Gastrocnemius medialis (tissue), 4 donors: ENCODE results near the gene ABTB1. TPM values are rescaled to one million over a fixed set of nuclear protein-coding genes. Genes with fewer than 3 reads are reported as not detected.

Source experiments
- ATAC-seq, 2 donors: fragments of 150-250 bp; one replicate each; pipeline ENCODE4 v1.9.1; 2016
- DNase-seq, 2 donors: peaks; one replicate each; pipeline ENCODE4 v3.0.0-alpha.2; 2019
- H3K27ac ChIP-seq, 4 donors: fragments of 200-600 bp; sonication (generic); 1 replicate in 1 of 4; 2 replicates in 3 of 4; pipeline ENCODE4 v1.5.1; 2016 to 2018; ENCODE audit warnings: mild to moderate bottlenecking in 2 of 4, moderate library complexity in 1 of 4
- H3K27me3 ChIP-seq, 3 donors: fragments of 200-600 bp; sonication (generic) in 2 of 3; 1 replicate in 1 of 3; 2 replicates in 2 of 3; pipeline versions ENCODE4 v1.5.1 to v1.6.0; 2016 to 2019; ENCODE audit warnings: mild to moderate bottlenecking in 1 of 3, moderate library complexity in 1 of 3
- H3K36me3 ChIP-seq, 2 donors: fragments of 200-600 bp; sonication (generic) in 1 of 2; one replicate each; pipeline ENCODE4 v1.5.1; 2017 to 2018
- H3K4me1 ChIP-seq, 2 donors: fragments of 200-600 bp; sonication (generic) in 1 of 2; one replicate each; pipeline ENCODE4 v1.5.1; 2016 to 2017; ENCODE audit warnings: mild to moderate bottlenecking in 2 of 2
- H3K4me3 ChIP-seq, 4 donors: fragments of 200-600 bp; sonication (generic) in 3 of 4; 1 replicate in 1 of 4; 2 replicates in 3 of 4; pipeline ENCODE4 v1.5.1; 2016 to 2019; ENCODE audit warnings: mild to moderate bottlenecking in 2 of 4
- H3K9me3 ChIP-seq, 3 donors: fragments of 200-600 bp; sonication (generic) in 2 of 3; 1 replicate in 1 of 3; 2 replicates in 2 of 3; pipeline ENCODE4 v1.5.1; 2016 to 2019
- POLR2A ChIP-seq, 2 donors: fragments of 450-650 bp; IDR thresholded peaks; one replicate each; pipeline ENCODE4 v1.6.1; 2017; ENCODE audit warnings: antibody characterized with exemption in 2 of 2, mild to moderate bottlenecking in 2 of 2, moderate library complexity in 2 of 2
- in situ Hi-C, 4 donors: fragments of 200-750 bp; cut with MboI; loops; one replicate each; pipeline versions ENCODE4 v1.15.0 to v1.8.0; 2017; ENCODE audit warnings: low sequenced_read_pairs in 4 of 4
- intact Hi-C: fragments of 100-400 bp; cut with DNase I; formaldehyde crosslinking; loops from one replicate; pipeline ENCODE4 v1.15.1; 2023; ENCODE audit warnings: low total_unique reads
- total RNA-seq, 4 donors: library from RNA; depleted of rRNA; stranded (reverse); fragments of >200 nt; gene quantifications; one replicate each; pipeline versions ENCODE4 v1.1.0 to v1.2.3, GENCODE V29; 2016
- TF ChIP-seq, protein P1 (sequence below), 5 experiments: fragments of 450-650 bp in 3 of 5; fragments of 200-600 bp in 2 of 5; sonication (generic) in 2 of 5; IDR thresholded peaks in 4 of 5; conservative IDR thresholded peaks in 1 of 5; 1 replicate in 4 of 5; 2 replicates in 1 of 5; pipeline ENCODE4 v1.5.1; 2016 to 2019; ENCODE audit warnings: antibody characterized with exemption in 5 of 5, mild to moderate bottlenecking in 3 of 5, moderate library complexity in 3 of 5

Gene ABTB1
- total RNA-seq, 4 donors from 2014 or later: 22.9 to 37.5 (median 30.1) TPM

GRCh38 chr3:127647166-127647844 is 25.4 kb upstream of the ABTB1 start:
- Histone ChIP-seq H3K27ac (no peak overlapping the region), H3K36me3 (no peaks in the 10 kb centered on the region), H3K4me3 (no peak overlapping the region), H3K27me3 (no peaks in the 10 kb centered on the region), H3K4me1 (peaks cover 0 to 2% of the 10 kb centered on the region in 2 donors), H3K9me3 (no peaks in the 10 kb centered on the region)
- DNase-seq (no peak), ATAC-seq (no peak)
- intact Hi-C loops (no loop called here), in situ Hi-C loops (loop anchor here in 2 of 4 donors (10.0 kb wide), 2 partner anchors 317 to 327 kb away; no protein-coding TSS in a partner anchor)
- TF ChIP-seq, protein P1, sequence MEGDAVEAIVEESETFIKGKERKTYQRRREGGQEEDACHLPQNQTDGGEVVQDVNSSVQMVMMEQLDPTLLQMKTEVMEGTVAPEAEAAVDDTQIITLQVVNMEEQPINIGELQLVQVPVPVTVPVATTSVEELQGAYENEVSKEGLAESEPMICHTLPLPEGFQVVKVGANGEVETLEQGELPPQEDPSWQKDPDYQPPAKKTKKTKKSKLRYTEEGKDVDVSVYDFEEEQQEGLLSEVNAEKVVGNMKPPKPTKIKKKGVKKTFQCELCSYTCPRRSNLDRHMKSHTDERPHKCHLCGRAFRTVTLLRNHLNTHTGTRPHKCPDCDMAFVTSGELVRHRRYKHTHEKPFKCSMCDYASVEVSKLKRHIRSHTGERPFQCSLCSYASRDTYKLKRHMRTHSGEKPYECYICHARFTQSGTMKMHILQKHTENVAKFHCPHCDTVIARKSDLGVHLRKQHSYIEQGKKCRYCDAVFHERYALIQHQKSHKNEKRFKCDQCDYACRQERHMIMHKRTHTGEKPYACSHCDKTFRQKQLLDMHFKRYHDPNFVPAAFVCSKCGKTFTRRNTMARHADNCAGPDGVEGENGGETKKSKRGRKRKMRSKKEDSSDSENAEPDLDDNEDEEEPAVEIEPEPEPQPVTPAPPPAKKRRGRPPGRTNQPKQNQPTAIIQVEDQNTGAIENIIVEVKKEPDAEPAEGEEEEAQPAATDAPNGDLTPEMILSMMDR (IDR thresholded peaks at IDR 0.05 in 4 of 5, conservative IDR thresholded peaks at IDR 0.05 in 1 of 5): no peak
- no peak for TF ChIP-seq POLR2A (IDR thresholded peaks at IDR 0.05)

- in situ Hi-C loops: loop anchor here in 2 of 4 donors (10.0 kb wide), 2 partner anchors 317 to 327 kb away; no protein-coding TSS in a partner anchor
- no peaks in the 10 kb centered on the region for H3K36me3 ChIP-seq
- H3K9me3 ChIP-seq: no peaks in the 10 kb centered on the region
- TF ChIP-seq, protein P1 (IDR thresholded peaks at IDR 0.05 in 4 of 5, conservative IDR thresholded peaks at IDR 0.05 in 1 of 5): no peak
- no peak for TF ChIP-seq POLR2A (IDR thresholded peaks at IDR 0.05)
- ATAC-seq (no peak), DNase-seq (no peak)
- peaks cover 0 to 5% of the 10 kb centered on the region in 2 donors for H3K4me1 ChIP-seq
- intact Hi-C loops: no loop called here
- H3K4me3 ChIP-seq: no peak overlapping the region
- no peaks in the 10 kb centered on the region for H3K27me3 ChIP-seq
- no peak overlapping the region for H3K27ac ChIP-seq
These were observed 24.9 kb upstream of the ABTB1 start for GRCh38 chr3:127647845-127648204.

DNA sequence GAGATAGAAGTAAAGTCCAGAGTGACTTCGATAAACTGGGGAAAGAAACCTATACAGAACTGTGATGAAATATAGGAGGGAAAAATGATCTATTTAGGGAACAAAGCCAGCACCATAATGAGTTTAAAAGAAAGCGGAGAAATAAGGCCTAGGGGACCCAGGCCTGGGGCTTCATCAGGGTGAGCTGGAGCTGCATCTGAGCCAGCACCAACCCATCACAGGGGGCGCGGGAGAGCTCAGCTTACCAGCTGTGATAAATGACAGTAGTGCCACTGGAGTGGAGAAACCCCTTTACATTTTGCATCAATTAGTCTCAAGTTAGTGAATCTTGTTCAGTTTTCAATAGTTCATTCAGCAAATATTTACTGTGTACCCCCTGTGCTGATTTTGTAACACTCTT is 22.5 kb upstream of the ABTB1 start:
- DNase-seq: no peak
- in situ Hi-C loops: loop anchor here (10.0 to 25.0 kb wide), 4 partner anchors 185 to 315 kb away; no protein-coding TSS in a partner anchor
- H3K36me3 ChIP-seq: no peaks in the 10 kb centered on the region

GRCh38 chr3:127651516-127652172 is 21.1 kb upstream of the ABTB1 start:
- in situ Hi-C loops: loop anchor here (10.0 to 25.0 kb wide), 4 partner anchors 183 to 313 kb away; no protein-coding TSS in a partner anchor
- ATAC-seq: no peak

More for the DNA sequence above, 22.5 kb upstream of the ABTB1 start:
- Histone ChIP-seq H3K4me1 (peaks cover 0 to 5% of the 10 kb centered on the region in 2 donors), H3K27ac (no peak overlapping the region), H3K9me3 (no peaks in the 10 kb centered on the region), H3K4me3 (no peak overlapping the region), H3K27me3 (no peaks in the 10 kb centered on the region)
- intact Hi-C loops: no loop called here
- no peak for TF ChIP-seq POLR2A (IDR thresholded peaks at IDR 0.05)
- TF ChIP-seq, protein P1 (IDR thresholded peaks at IDR 0.05 in 4 of 5, conservative IDR thresholded peaks at IDR 0.05 in 1 of 5): no peak
- no peak for ATAC-seq

More at GRCh38 chr3:127651516-127652172, 21.1 kb upstream of the ABTB1 start:
- no peaks in the 10 kb centered on the region for H3K36me3 ChIP-seq
- no peak overlapping the region for H3K4me3 ChIP-seq
- TF ChIP-seq, protein P1 (IDR thresholded peaks at IDR 0.05 in 4 of 5, conservative IDR thresholded peaks at IDR 0.05 in 1 of 5): no peak
- no peak for TF ChIP-seq POLR2A (IDR thresholded peaks at IDR 0.05)
- intact Hi-C loops: loop anchor here (1.0 kb wide), 3 partner anchors 43 to 320 kb away; no protein-coding TSS in a partner anchor
- no peak overlapping the region for H3K27ac ChIP-seq
- no peaks in the 10 kb centered on the region for H3K9me3 ChIP-seq
- H3K4me1 ChIP-seq: peaks cover 0 to 5% of the 10 kb centered on the region in 2 donors
- no peaks in the 10 kb centered on the region for H3K27me3 ChIP-seq
- DNase-seq: no peak
